GM21381 (cell line): Measurements from ENCODE around the gene BCL2.

ENCODE experiments used
- ATAC-seq: cut with Tn5 transposase; IDR thresholded peaks from one replicate; pipeline ENCODE4 v1.9.1; 2021; ENCODE audit warnings: mild to moderate bottlenecking, moderate library complexity; ENCODE audit not compliant: unreplicated experiment

The BCL2 gene

DNA sequence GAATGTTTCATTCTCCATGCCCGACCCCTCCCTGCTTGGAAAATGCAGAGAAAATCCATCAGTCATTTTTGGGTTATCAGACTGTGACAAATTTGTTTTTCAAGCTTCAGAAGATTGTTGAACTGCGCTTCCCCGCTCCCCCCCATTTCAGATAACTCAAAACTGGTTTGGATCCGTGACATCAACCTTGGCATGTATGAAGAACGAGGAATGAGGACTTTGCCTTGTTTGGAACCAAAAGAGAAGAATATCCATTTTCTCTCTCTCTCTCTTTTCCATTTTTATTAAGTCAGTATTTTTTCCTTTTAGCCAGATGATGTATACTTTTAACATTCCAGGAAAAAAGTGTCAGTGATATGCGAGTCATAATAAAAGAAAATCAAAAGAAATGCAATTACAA lies 171.6 kb downstream of the BCL2 start:
- ATAC-seq: no peak

GRCh38 chr18:63146828-63147409 lies 172.7 kb downstream of the BCL2 start:
- no peak for ATAC-seq

GRCh38 chr18:63145851-63146555 lies 173.6 kb downstream of the BCL2 start:
- no peak for ATAC-seq

GRCh38 chr18:63145166-63145850 lies 174.3 kb downstream of the BCL2 start:
- no peak for ATAC-seq

DNA sequence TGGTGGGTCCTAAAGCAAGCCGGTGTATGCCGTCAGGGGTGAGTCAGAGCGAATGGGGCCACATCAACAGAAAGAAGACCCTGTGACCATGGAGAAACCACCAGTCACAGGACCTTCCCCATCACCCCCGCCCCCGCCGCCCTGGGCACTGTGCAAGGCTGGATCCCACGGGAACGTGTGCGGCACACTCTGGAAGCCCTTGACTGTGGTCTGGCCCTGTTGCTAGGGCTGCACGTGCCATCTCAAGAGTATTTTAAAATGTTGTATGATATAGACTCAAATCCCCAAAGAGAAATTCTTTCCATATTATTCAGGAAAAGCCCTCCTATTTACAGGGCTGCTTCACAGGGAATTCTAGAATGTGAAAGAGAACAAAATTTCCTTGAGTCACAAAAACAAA lies 174.8 kb downstream of the BCL2 start:
- no peak for ATAC-seq

DNA sequence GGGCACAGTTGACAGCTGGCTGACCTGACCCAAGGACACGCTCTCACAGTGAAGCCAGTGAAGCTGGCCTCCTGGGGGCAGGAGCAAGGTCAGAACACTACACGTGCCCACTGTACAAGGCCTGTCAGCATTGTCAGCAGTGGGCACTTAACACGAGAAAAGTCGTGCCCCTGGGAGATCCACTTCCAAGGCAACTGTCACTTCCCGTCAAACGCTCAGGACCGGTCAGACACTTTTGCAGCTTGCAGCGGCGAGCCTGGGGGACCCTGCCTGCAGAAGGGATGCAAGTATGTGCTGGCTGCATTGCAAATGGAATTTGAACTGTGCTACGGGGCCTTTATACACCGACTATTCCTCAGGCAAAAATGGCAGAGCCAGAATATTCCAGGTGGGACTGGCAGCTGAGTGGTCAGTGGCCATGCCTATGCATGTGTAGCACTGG lies 176.2 kb downstream of the BCL2 start:
- ATAC-seq: no peak

DNA sequence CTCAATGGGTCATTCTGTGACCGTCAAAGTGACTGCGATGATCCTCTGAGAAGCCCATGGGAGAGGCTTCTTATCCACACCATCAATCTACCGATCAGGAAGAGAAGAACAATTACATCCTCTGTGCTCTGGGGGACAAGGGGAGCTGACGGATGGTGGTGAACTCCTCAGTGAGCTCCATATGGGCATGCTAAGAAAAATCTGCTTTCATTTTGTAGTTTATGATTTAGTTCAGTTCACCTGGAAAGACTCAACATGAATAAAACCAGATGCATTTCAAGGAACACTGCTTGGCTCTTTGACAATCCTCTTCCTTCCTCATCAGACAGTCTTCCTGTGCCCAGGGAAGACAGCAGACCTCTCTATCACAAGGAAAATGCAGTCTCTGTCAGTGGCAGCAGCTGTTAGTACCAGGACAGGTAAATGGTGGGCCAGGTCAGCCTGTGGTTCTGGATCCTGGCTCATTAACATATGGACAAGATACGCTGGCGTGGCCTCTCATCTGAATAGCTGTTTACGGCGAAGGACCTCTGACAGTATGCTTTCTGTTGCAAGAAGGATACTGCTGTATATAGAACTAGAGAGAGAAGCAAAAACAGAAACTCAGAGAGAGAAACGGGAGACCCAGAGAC lies 176.9 kb downstream of the BCL2 start:
- ATAC-seq: no peak

DNA sequence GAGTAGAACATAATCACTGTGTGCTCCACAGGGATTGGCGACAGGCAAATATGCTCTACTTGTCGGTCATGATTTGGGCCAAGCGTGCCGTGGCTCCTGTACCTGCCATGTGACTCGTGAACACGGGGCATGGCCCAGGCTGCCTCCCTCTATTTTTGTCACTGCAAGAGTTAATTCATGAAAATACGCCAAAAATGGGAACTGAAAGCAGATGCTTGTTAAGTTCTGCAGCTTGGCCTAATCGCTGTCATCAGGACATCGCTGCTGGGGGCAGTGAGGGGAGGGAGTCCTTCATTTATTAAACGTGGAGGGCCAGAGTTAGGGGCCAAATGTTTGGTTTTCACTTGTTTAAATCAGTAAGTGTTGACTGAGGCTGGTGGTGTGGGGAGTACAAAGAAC lies 177.8 kb downstream of the BCL2 start:
- ATAC-seq: peak; percentile 46

DNA sequence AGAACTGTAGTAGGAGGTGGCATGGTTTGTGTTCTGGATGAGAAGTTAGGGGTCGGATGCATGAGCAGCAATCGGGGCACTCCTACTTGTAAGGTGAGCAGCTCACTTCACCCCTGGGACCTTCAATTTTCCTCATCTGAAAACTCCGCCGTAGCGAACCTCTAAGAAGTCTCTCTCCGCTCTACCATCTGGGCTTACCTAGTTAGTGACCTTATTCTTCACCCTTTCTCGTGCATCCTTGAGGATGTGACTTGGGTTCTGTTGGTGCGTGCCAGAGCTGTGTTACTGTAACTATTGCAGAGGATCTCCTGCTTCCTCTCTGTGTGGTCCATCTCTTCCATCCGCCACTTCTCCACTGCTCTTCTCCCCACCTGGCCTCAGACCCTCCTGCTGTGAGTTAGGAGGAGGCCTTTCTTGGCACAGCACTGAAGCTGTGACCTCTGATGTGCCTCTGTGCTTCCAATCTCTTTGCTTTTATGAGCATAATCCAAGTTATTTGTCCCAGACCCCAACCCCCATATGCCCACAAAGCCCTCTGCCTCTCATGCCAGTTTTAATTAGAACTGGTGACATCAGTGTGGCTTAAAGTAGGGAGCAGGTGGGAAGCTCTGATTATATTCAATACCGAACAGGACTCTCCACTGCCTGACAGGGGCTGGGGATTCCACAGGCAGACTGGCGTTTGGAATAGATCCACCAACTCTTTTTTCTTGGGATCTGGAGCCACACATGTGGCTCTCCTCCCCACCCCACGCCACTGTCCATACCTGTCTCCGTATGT lies 178.4 kb downstream of the BCL2 start:
- no peak for ATAC-seq

DNA sequence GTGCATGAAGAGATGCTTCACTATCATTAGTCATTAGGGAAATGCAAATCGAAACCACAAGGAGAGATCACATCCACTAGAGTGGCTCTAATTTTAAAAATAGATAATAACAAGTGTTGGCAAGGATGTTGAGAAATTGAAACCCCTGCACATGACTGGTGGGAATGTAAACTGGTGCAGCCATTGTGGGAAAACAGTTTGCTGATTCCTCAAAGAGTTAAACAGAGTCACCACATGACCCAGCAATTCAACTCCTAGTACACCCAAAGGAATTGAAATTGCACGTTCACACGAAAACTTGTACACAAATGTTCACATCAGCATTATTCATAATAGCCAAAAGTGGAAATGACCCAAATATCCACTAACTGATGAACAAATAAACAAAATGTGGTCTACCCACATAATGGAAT lies 179.5 kb downstream of the BCL2 start:
- ATAC-seq: no peak

DNA sequence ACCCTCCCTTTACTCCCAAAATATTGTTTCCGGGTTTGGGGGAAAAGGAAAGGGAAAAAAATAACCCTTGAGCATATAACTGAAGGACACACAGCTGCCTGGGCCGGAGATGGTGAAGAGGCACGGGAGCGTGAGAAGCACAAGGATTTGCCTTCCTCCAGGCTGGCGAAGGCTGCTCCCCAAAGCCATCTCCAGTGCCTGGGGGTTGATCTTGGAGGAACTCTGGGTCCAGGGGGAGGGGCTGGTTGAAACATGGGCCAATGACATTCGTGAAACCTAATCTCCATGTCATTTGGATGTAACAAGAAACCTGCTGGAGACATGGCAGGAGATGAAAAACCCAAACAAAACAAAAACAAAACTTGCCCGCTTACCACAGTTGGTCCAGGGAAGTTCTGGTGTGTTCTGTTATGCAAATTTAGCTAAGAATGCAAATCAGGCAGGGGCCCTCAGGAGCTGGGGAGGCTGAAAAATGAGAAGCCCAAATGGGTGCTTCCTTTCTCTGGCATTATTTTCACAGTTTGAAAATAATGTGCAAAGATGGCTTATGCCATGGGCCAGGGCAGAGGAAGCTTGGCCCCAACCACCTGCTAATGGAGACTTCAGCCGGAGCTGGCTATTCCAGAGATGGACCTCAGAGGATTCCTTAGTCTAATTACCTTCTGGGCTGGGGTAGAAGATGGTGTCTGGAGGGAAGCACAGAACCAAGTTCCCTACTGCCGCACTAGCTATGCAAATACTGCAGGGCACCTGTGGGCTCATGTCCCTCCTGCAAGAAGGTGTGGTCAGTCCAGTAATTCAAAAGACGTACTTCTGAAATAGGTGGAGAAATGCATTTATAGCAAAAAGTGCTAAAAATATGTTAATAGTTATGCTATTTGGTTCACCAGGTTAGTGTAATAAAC lies 180.9 kb downstream of the BCL2 start:
- ATAC-seq: peak; percentile 51

DNA sequence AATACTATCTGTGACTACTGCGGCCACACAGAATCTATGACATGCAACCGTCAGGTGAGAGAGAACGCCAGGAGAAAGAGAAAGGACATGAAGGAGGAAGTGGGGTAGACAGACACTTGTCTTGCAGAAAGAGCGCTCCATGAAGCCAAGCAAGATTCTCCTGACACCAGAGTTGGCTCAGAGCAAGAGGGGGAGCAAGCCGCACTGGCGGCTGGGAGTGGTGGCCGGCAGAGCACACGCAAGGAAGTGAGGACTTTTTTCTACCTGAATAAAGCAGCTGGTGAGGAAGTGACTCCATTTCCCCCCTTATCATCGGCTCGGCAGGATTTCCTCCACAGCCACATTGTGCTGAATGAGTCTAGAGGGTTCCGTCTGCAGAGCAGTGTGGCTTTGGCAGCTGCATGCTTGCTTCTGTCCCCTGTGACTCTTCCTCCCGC lies 181.6 kb downstream of the BCL2 start:
- no peak for ATAC-seq

GRCh38 chr18:63135101-63135500 lies 184.5 kb downstream of the BCL2 start:
- no peak for ATAC-seq

- no peak for ATAC-seq
Measured at GRCh38 chr18:63132819-63133200, 186.8 kb downstream of the BCL2 start.

GRCh38 chr18:63131959-63132818 lies 187.4 kb downstream of the BCL2 start:
- no peak for ATAC-seq

GRCh38 chr18:63131106-63131958 lies 188.2 kb downstream of the BCL2 start:
- ATAC-seq: no peak

DNA sequence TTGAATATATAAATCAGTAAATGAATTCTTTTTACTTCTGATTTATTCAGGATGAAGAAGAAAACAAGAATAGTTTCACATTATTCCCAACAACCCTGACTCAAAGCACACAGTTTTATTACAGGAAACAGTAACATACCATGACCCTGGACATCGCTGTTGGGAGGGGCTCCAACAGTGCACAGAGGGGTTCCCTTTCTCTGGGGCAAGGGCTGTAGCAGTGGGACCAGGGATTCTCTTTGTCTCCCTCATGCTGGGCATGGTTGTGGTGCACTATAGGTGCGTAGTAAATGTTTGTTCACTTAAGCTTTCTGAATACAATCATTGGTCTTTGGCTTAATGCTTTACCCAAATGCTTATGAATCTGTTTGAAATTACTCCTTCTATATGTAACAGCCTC lies 189.4 kb downstream of the BCL2 start:
- ATAC-seq: no peak
